ENCODE measurements around the gene DDX21.
"Not testable (repeated sequence)": the region's sequence is repeated elsewhere in the genome, so short reads cannot be mapped to it uniquely, and the experiment has no call there.

The DDX21 gene

GRCh38 chr10:68963151-68963550 is 7.2 kb downstream of the DDX21 start:
- Histone ChIP-seq H2AFZ (ENCODE audit: low read depth, low read length) (no peak overlapping the region), H3K27me3 (ENCODE audit: insufficient read depth, low read length, poor library complexity) (no peaks in the 10 kb centered on the region), H3K27ac (ENCODE audit: low read length) (no peak overlapping the region), H3K36me3 (ENCODE audit: insufficient read depth, low read length) (peaks cover 92% of the 10 kb centered on the region), H3K9ac (ENCODE audit: low read depth, low read length) (no peak overlapping the region), H3K4me2 (ENCODE audit: insufficient read depth, low read length) (no peak overlapping the region), H4K20me1 (ENCODE audit: insufficient read depth, low read length) (peaks cover 30% of the 10 kb centered on the region; the same call in 1 of the 2 replicates), H3K4me1 (ENCODE audit: insufficient read depth, low read length) (peaks cover 21% of the 10 kb centered on the region), H3K79me2 (ENCODE audit: insufficient read depth, low read length) (peaks cover 54% of the 10 kb centered on the region), H3K9me3 (ENCODE audit: insufficient read depth, low read length, severe bottlenecking) (no peaks in the 10 kb centered on the region), H3K4me3 (ENCODE audit: low read depth in 1 of 2, low read length in 2 of 2) (no peak overlapping the region)
- ATAC-seq (ENCODE audit: insufficient read depth, low read depth) (no peak), DNase-seq (no peak)
- no peak for TF ChIP-seq EZH2 (IDR thresholded peaks at IDR 0.05; ENCODE audit: borderline replicate concordance, low read depth, low read length, severe bottlenecking)
- TF ChIP-seq, protein P1, sequence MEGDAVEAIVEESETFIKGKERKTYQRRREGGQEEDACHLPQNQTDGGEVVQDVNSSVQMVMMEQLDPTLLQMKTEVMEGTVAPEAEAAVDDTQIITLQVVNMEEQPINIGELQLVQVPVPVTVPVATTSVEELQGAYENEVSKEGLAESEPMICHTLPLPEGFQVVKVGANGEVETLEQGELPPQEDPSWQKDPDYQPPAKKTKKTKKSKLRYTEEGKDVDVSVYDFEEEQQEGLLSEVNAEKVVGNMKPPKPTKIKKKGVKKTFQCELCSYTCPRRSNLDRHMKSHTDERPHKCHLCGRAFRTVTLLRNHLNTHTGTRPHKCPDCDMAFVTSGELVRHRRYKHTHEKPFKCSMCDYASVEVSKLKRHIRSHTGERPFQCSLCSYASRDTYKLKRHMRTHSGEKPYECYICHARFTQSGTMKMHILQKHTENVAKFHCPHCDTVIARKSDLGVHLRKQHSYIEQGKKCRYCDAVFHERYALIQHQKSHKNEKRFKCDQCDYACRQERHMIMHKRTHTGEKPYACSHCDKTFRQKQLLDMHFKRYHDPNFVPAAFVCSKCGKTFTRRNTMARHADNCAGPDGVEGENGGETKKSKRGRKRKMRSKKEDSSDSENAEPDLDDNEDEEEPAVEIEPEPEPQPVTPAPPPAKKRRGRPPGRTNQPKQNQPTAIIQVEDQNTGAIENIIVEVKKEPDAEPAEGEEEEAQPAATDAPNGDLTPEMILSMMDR (IDR thresholded peaks at IDR 0.05; ENCODE audit: borderline replicate concordance, extremely low read depth, low read length, poor library complexity, severe bottlenecking), result no peak

GRCh38 chr10:68973975-68974374 is 18.0 kb downstream of the DDX21 start:
- no peaks in the 10 kb centered on the region for H3K4me1 ChIP-seq (ENCODE audit: insufficient read depth, low read length)
- H3K27ac ChIP-seq (ENCODE audit: low read length), result no peak overlapping the region
- 0 out of 2 replicates have a peak, but pooled peaks cover 4% of the 10 kb centered on the region for H4K20me1 ChIP-seq (ENCODE audit: insufficient read depth, low read length)
- H3K79me2 ChIP-seq (ENCODE audit: insufficient read depth, low read length), result 0 out of 2 replicates have a peak, but pooled peaks cover 3% of the 10 kb centered on the region
- no peak overlapping the region for H2AFZ ChIP-seq (ENCODE audit: low read depth, low read length)
- H3K9ac ChIP-seq (ENCODE audit: low read depth, low read length), result no peak overlapping the region
- DNase-seq, result no peak
- no peaks in the 10 kb centered on the region for H3K9me3 ChIP-seq (ENCODE audit: insufficient read depth, low read length, severe bottlenecking)
- H3K4me3 ChIP-seq (ENCODE audit: low read depth in 1 of 2, low read length in 2 of 2), result no peak overlapping the region
- H3K36me3 ChIP-seq (ENCODE audit: insufficient read depth, low read length), result peaks cover 99% of the 10 kb centered on the region
- H3K4me2 ChIP-seq (ENCODE audit: insufficient read depth, low read length), result no peak overlapping the region
- TF ChIP-seq, protein P1 (IDR thresholded peaks at IDR 0.05; ENCODE audit: borderline replicate concordance, extremely low read depth, low read length, poor library complexity, severe bottlenecking), result no peak
- no peak for TF ChIP-seq EZH2 (IDR thresholded peaks at IDR 0.05; ENCODE audit: borderline replicate concordance, low read depth, low read length, severe bottlenecking)
- ATAC-seq (ENCODE audit: insufficient read depth, low read depth), result no peak
- H3K27me3 ChIP-seq (ENCODE audit: insufficient read depth, low read length, poor library complexity), result no peaks in the 10 kb centered on the region

DNA sequence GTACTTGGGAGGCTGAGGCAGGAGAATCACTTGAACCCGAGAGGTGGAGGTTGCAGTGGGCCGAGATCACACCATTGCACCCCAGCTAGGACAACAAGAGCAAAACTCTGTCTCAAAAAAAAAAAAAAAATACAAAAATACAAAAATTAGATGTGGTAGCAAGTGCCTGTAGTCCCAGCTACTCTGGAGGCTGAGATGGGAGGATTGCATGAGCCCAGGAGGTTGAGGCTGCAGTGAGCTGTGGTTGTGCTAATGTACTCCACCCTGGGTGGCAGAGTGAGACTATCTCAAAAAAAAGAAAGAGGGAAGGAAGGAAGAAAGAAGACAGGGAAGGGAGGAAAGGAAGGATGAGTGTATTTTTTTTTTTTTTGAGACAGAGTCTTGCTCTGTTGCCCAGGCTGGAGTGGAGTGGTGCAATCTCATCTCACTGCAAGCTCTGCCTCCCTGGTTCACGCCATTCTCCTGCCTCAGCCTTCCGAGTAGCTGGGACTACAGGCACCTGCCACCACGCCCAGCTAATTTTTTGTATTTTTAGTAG is 20.0 kb downstream of the DDX21 start:
- H3K79me2 ChIP-seq (ENCODE audit: insufficient read depth, low read length), result not testable (repeated sequence)
- H3K36me3 ChIP-seq (ENCODE audit: insufficient read depth, low read length), result peaks cover 98% of the 10 kb centered on the region

GRCh38 chr10:68979738-68980137 is 23.8 kb downstream of the DDX21 start:
- not testable (repeated sequence) for H3K79me2 ChIP-seq (ENCODE audit: insufficient read depth, low read length)

More for the DNA sequence above, 20.0 kb downstream of the DDX21 start:
- not testable (repeated sequence) for H3K9ac ChIP-seq (ENCODE audit: low read depth, low read length); H3K4me3 ChIP-seq (ENCODE audit: low read depth in 1 of 2, low read length in 2 of 2); H3K9me3 ChIP-seq (ENCODE audit: insufficient read depth, low read length, severe bottlenecking); H3K4me1 ChIP-seq (ENCODE audit: insufficient read depth, low read length); H4K20me1 ChIP-seq (ENCODE audit: insufficient read depth, low read length); H3K27ac ChIP-seq (ENCODE audit: low read length); H2AFZ ChIP-seq (ENCODE audit: low read depth, low read length); ATAC-seq (ENCODE audit: insufficient read depth, low read depth); DNase-seq; H3K4me2 ChIP-seq (ENCODE audit: insufficient read depth, low read length); H3K27me3 ChIP-seq (ENCODE audit: insufficient read depth, low read length, poor library complexity)

More at GRCh38 chr10:68979738-68980137, 23.8 kb downstream of the DDX21 start:
- H3K4me3 ChIP-seq (ENCODE audit: low read depth in 1 of 2, low read length in 2 of 2); H3K9me3 ChIP-seq (ENCODE audit: insufficient read depth, low read length, severe bottlenecking); H2AFZ ChIP-seq (ENCODE audit: low read depth, low read length); H3K4me1 ChIP-seq (ENCODE audit: insufficient read depth, low read length); ATAC-seq (ENCODE audit: insufficient read depth, low read depth); H3K9ac ChIP-seq (ENCODE audit: low read depth, low read length); H4K20me1 ChIP-seq (ENCODE audit: insufficient read depth, low read length); H3K27ac ChIP-seq (ENCODE audit: low read length); DNase-seq; H3K27me3 ChIP-seq (ENCODE audit: insufficient read depth, low read length, poor library complexity); H3K4me2 ChIP-seq (ENCODE audit: insufficient read depth, low read length): not testable (repeated sequence)
- peaks cover 98% of the 10 kb centered on the region for H3K36me3 ChIP-seq (ENCODE audit: insufficient read depth, low read length)
